ENCODE data around the gene TBC1D14. TPM values are rescaled to one million over a fixed set of nuclear protein-coding genes. Genes with fewer than 3 reads are reported as not detected.

Gene TBC1D14
- total and polyA plus RNA-seq, 9 of the 15 experiments (the other 6 are each of a cell fraction or from before 2014, with no cell fraction given) = 2.1 to 59.6 (median 44.8) TPM

GRCh38 chr4:6957148-6957520 lies 47.5 kb downstream of the TBC1D14 start:
- ChIA-PET POLR2A (interaction anchor here (0.5 kb wide), 1 partner anchor 15 kb away, joined by 3 read pairs; no protein-coding TSS in a partner anchor), CTCF (ENCODE audit: low intra/inter-chr PET ratio) (no interaction called here)
- H3K36me3 ChIP-seq (ENCODE audit: control insufficient read depth, insufficient read depth, low read length) = peaks cover 19% of the 10 kb centered on the region; the same call in 2 of the 3 replicates
- H3K9me1 ChIP-seq (ENCODE audit: control insufficient read depth, insufficient read depth, low read length) = peaks cover 3% of the 10 kb centered on the region
- ATAC-seq = no peak
- in situ Hi-C loops (cut with MboI) = no loop called here
- H4K20me1 ChIP-seq (replicated peaks; ENCODE audit: control insufficient read depth, insufficient read depth, low read length) = peaks cover 33% of the 10 kb centered on the region
- FAIRE-seq = no peak
- no peak overlapping the region for H3K27ac ChIP-seq (ENCODE audit: extremely low read depth, low read depth, low read length)
- H2AFZ ChIP-seq (ENCODE audit: low read depth, low read length) = no peak overlapping the region
- BruUV-seq (replicated peaks) = no TSS peak
- H3K27me3 ChIP-seq (ENCODE audit: control insufficient read depth in 2 of 2, insufficient read depth in 2 of 2, low read length in 2 of 2) = no peaks in the 10 kb centered on the region
- intact Hi-C loops (cut with micrococcal nuclease) = no loop called here
- H3K4me1 ChIP-seq (replicated peaks in 1 of 2; ENCODE audit: control insufficient read depth in 2 of 2, insufficient read depth in 2 of 2, low read length in 2 of 2) = peaks cover 10 to 40% of the 10 kb centered on the region in 2 experiments; a peak in 3 of 5 replicates
- H3K4me3 ChIP-seq = no peak overlapping the region
- H3K4me2 ChIP-seq (ENCODE audit: insufficient read depth, low read length) = no peak overlapping the region
- H3K79me2 ChIP-seq (ENCODE audit: control insufficient read depth, insufficient read depth, low read length) = peaks cover 87% of the 10 kb centered on the region
- peak overlapping the region in 1 of 2 experiments; percentile 57; a peak in 1 of 4 replicates for H3K9ac ChIP-seq (ENCODE audit: insufficient read depth in 1 of 2, low read depth in 2 of 2, low read length in 2 of 2)
- WGBS (ENCODE audit: insufficient coverage, low coverage, missing lambda C conversion rate) = 73% methylated on average over 6 of the region's 6 CpGs
- no peak for DNase-seq (ENCODE audit: extremely low read depth in 1 of 4, low spot score in 3 of 4)
- no peaks in the 10 kb centered on the region for H3K9me3 ChIP-seq (replicated peaks; ENCODE audit: control insufficient read depth, insufficient read depth, low read depth, low read length)
- TF ChIP-seq, protein P1, sequence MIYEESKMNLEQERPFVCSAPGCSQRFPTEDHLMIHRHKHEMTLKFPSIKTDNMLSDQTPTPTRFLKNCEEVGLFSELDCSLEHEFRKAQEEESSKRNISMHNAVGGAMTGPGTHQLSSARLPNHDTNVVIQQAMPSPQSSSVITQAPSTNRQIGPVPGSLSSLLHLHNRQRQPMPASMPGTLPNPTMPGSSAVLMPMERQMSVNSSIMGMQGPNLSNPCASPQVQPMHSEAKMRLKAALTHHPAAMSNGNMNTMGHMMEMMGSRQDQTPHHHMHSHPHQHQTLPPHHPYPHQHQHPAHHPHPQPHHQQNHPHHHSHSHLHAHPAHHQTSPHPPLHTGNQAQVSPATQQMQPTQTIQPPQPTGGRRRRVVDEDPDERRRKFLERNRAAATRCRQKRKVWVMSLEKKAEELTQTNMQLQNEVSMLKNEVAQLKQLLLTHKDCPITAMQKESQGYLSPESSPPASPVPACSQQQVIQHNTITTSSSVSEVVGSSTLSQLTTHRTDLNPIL (CRISPR knock-in tag; IDR thresholded peaks at IDR 0.05) = no peak
- TF ChIP-seq TCF15 (CRISPR knock-in tag; IDR thresholded peaks at IDR 0.05) = no peak
- no peak for TF ChIP-seq GABPB2 (CRISPR knock-in tag; conservative IDR thresholded peaks at IDR 0.05)
- TF ChIP-seq NFATC3 (IDR thresholded peaks at IDR 0.05) = no peak
- TF ChIP-seq YY1 (IDR thresholded peaks at IDR 0.05; ENCODE audit: borderline replicate concordance in 1 of 3, control insufficient read depth in 1 of 3, extremely low read depth in 1 of 3, insufficient read depth in 3 of 3, insufficient read length in 1 of 3, insufficient replicate concordance in 2 of 3, low read depth in 1 of 3, low read length in 2 of 3) = no peak
- TF ChIP-seq ILF3 (IDR thresholded peaks at IDR 0.05; ENCODE audit: borderline replicate concordance) = no peak
- no peak for TF ChIP-seq ZNF408 (CRISPR knock-in tag; IDR thresholded peaks at IDR 0.05; ENCODE audit: low read depth)
- TF ChIP-seq SP2 (IDR thresholded peaks at IDR 0.05; ENCODE audit: extremely low read depth, low read depth, low read length, poor library complexity, severe bottlenecking) = no peak
- no peak for TF ChIP-seq SNRNP70 (optimal IDR thresholded peaks at IDR 0.05; ENCODE audit: low read depth, low read length)
- TF ChIP-seq L3MBTL2 (IDR thresholded peaks at IDR 0.05) = no peak
- no peak for TF ChIP-seq ZNF445 (CRISPR knock-in tag; IDR thresholded peaks at IDR 0.05; ENCODE audit: low read depth)
- no peak for TF ChIP-seq FOXM1 (IDR thresholded peaks at IDR 0.05; ENCODE audit: low read depth)
- TF ChIP-seq FOXM1 (CRISPR knock-in tag; IDR thresholded peaks at IDR 0.05; ENCODE audit: low read depth) = no peak

Data from K562 (cell line).